ENCODE results near the gene RNF115. TPM values are rescaled to one million over a fixed set of nuclear protein-coding genes. Genes with fewer than 3 reads are reported as not detected.

Gene RNF115
- total and polyA plus RNA-seq, 2 of the 13 experiments (the other 11 are each of a cell fraction or from before 2014, with no cell fraction given): 6.0 to 10.1 TPM

GRCh38 chr1:145823565-145824498 is at the start of gene RNF115, which contains the start of gene POLR3C (continued):
- TF ChIP-seq ZNF773 (CRISPR knock-in tag; IDR thresholded peaks at IDR 0.05; ENCODE audit: borderline replicate concordance) (peak; percentile 49; the same call in 1 of the 2 replicates), ATF3 (CRISPR knock-in tag; IDR thresholded peaks at IDR 0.05) (0 out of 2 replicates have a peak, but pooled peaks have one; percentile 5), MATR3 (CRISPR knock-in tag; IDR thresholded peaks at IDR 0.05) (no peak), ZBTB44 (CRISPR knock-in tag; IDR thresholded peaks at IDR 0.05) (0 out of 2 replicates have a peak, but pooled peaks have one; percentile 34), NR2F1 (CRISPR knock-in tag; IDR thresholded peaks at IDR 0.05) (no peak), NR2C2 (CRISPR knock-in tag; IDR thresholded peaks at IDR 0.05; ENCODE audit: borderline replicate concordance) (peak; percentile 58; the same call in 1 of the 2 replicates), ZNF34 (CRISPR knock-in tag; IDR thresholded peaks at IDR 0.05; ENCODE audit: borderline replicate concordance) (peak; percentile 65; the same call in 1 of the 2 replicates), ZNF138 (CRISPR knock-in tag; IDR thresholded peaks at IDR 0.05; ENCODE audit: low read depth) (peak; percentile 91), ZNF775 (CRISPR knock-in tag; IDR thresholded peaks at IDR 0.05; ENCODE audit: borderline replicate concordance) (no peak; the same call in 1 of the 2 replicates), ZMAT3 (CRISPR knock-in tag; conservative IDR thresholded peaks at IDR 0.05) (0 out of 2 replicates have a peak, but pooled peaks have one; percentile 67), GTF3A (CRISPR knock-in tag; conservative IDR thresholded peaks at IDR 0.05) (no peak), SP1 (IDR thresholded peaks at IDR 0.05) (no peak), SP1 (CRISPR knock-in tag; IDR thresholded peaks at IDR 0.05) (no peak), PPARG (CRISPR knock-in tag; conservative IDR thresholded peaks at IDR 0.05) (peak; percentile 66; the same call in 1 of the 2 replicates), ZSCAN31 (CRISPR knock-in tag; IDR thresholded peaks at IDR 0.05; ENCODE audit: low read depth) (peak; percentile 85), NFYC (CRISPR knock-in tag; IDR thresholded peaks at IDR 0.05) (peak; percentile 13; the same call in 1 of the 2 replicates), ATAD3A (CRISPR knock-in tag; IDR thresholded peaks at IDR 0.05) (no peak), GPN1 (CRISPR knock-in tag; IDR thresholded peaks at IDR 0.05; ENCODE audit: borderline replicate concordance) (0 out of 2 replicates have a peak, but pooled peaks have one; percentile 25), ZNF264 (CRISPR knock-in tag; IDR thresholded peaks at IDR 0.05) (no peak), POLR2AphosphoS2 (IDR thresholded peaks at IDR 0.05; ENCODE audit: low read depth, low read length) (no peak), ZEB1 (IDR thresholded peaks at IDR 0.05; ENCODE audit: insufficient replicate concordance, low read depth) (no peak), ARNT2 (CRISPR knock-in tag; IDR thresholded peaks at IDR 0.05; ENCODE audit: low read depth) (peak; percentile 81; the same call in 1 of the 2 replicates)

Measured in HepG2 (cell line).